Measurements from ENCODE around the gene BGN.

BGN gene

GRCh38 chrX:153486171-153486570, 8.6 kb upstream of the BGN start:
- no peak for DNase-seq

- DNase-seq, result no peak
Observed at GRCh38 chrX:153487590-153488071, 7.1 kb upstream of the BGN start.

- no peak for DNase-seq
Observed at GRCh38 chrX:153488231-153488914, 6.4 kb upstream of the BGN start.

- no peak for DNase-seq
Observed at GRCh38 chrX:153490217-153490930, 4.4 kb upstream of the BGN start.

GRCh38 chrX:153491351-153491914, 3.3 kb upstream of the BGN start:
- no peak for DNase-seq

- DNase-seq, result no peak
Observed at GRCh38 chrX:153491918-153492317, 2.9 kb upstream of the BGN start.

- DNase-seq, result no peak
Observed at GRCh38 chrX:153492543-153492942, 2.2 kb upstream of the BGN start.

- no peak for DNase-seq
Observed at GRCh38 chrX:153493085-153493484, 1.7 kb upstream of the BGN start.

GRCh38 chrX:153494061-153494460, 719 bp upstream of the BGN start:
- no peak for DNase-seq

- DNase-seq, result no peak
Observed at GRCh38 chrX:153495362-153495751, 577 bp downstream of the BGN start.

GRCh38 chrX:153495903-153496589, 1.3 kb downstream of the BGN start:
- DNase-seq, result no peak

- no peak for DNase-seq
Observed at GRCh38 chrX:153496590-153496959, 1.8 kb downstream of the BGN start.

- no peak for DNase-seq
Observed at GRCh38 chrX:153498453-153498852, 3.7 kb downstream of the BGN start.

- DNase-seq, result no peak
Observed at GRCh38 chrX:153499341-153499740, 4.6 kb downstream of the BGN start.

- DNase-seq, result no peak
Observed at GRCh38 chrX:153499876-153500275, 5.1 kb downstream of the BGN start.

- DNase-seq, result no peak
Observed at GRCh38 chrX:153500676-153501280, 6.0 kb downstream of the BGN start.

- DNase-seq, result no peak
Observed at GRCh38 chrX:153501530-153501929, 6.8 kb downstream of the BGN start.

- no peak for DNase-seq
Observed at GRCh38 chrX:153502131-153502530, 7.4 kb downstream of the BGN start.

- no peak for DNase-seq
Observed at GRCh38 chrX:153502796-153503195, 8.0 kb downstream of the BGN start.

GRCh38 chrX:153504445-153505016, 9.8 kb downstream of the BGN start:
- no peak for DNase-seq

GRCh38 chrX:153505361-153505760, 10.6 kb downstream of the BGN start:
- DNase-seq, result no peak

GRCh38 chrX:153507484-153508178, 12.9 kb downstream of the BGN start:
- peak; percentile 86 for DNase-seq
